H1 (cell line): ENCODE data around the gene SEMA4C. TPM values are rescaled to one million over a fixed set of nuclear protein-coding genes. Genes with fewer than 3 reads are reported as not detected.

Experiments
- EGR1 ChIP-seq: IDR thresholded peaks from 2 replicates; pipeline ENCODE4 v1.6.1; 2011; ENCODE audit warnings: low read depth, low read length, borderline replicate concordance
- KDM1A ChIP-seq: fragments of 200-600, 300-600 bp; sonication (generic); IDR thresholded peaks from 2 replicates; pipeline ENCODE4 v1.7.1; 2016; ENCODE audit warnings: mild to moderate bottlenecking, low read length, borderline replicate concordance
- KDM5A ChIP-seq: fragments of 200-600 bp; IDR thresholded peaks from 2 replicates; pipeline ENCODE4 v1.7.1; 2012; ENCODE audit warnings: mild to moderate bottlenecking, low read length, inconsistent platforms, mixed read lengths
- polyA plus RNA-seq, 7 experiments: library from polyadenylated mRNA; depleted of rRNA in 3 of 7; stranded (reverse) in 5 of 7; unstranded in 2 of 7; fragments of >200 nt in 5 of 7; fragments of 200-250 nt in 2 of 7; gene quantifications; 1 replicate in 5 of 7; 2 replicates in 1 of 7; 4 replicates in 1 of 7; pipeline versions ENCODE4 v1.2.1 to v1.2.3, GENCODE V29; 2011 to 2013; ENCODE audit warnings: missing spikeins in 2 of 7, mixed read lengths in 2 of 7
- total RNA-seq: library from RNA; stranded (reverse); fragmentation: NEBNext Ultra II Directional; extraction: Animal tissue kit (Norgen Biotek cat#: 25700); gene quantifications from 2 replicates; pipeline ENCODE4 v1.2.1, GENCODE V29; 2021
- TF ChIP-seq, protein P1 (sequence below): fragments of 300-600 bp; sonication (generic); IDR thresholded peaks from 2 replicates; pipeline ENCODE4 v1.7.1; 2012; ENCODE audit warnings: low read length, moderate library complexity, mild to moderate bottlenecking, inconsistent platforms; ENCODE audit not compliant: insufficient replicate concordance

The SEMA4C gene
- total and polyA plus RNA-seq, 2 of the 8 experiments (the other 6 are each of a cell fraction or from before 2014, with no cell fraction given), result 47.5 to 67.3 TPM

DNA sequence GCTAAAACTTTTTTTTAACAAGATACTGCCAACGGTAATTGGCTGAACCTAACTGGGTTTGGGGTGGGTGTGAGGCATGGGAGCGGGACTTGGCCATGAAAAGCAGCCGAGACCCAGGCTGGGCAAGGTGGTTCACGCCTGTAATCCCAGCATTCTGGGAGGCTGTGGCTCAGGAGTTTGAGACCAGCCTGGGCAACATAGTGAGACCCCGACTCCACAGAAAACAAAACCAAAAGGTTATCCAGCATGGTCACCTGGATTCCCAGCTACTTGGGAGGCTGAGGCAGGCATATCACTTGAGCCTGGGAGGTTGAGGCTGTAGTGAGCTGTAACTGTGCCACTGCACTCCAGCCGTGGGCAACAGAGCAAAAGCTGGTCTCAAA is 11.0 kb upstream of the SEMA4C start (continued):
- TF ChIP-seq, protein P1, sequence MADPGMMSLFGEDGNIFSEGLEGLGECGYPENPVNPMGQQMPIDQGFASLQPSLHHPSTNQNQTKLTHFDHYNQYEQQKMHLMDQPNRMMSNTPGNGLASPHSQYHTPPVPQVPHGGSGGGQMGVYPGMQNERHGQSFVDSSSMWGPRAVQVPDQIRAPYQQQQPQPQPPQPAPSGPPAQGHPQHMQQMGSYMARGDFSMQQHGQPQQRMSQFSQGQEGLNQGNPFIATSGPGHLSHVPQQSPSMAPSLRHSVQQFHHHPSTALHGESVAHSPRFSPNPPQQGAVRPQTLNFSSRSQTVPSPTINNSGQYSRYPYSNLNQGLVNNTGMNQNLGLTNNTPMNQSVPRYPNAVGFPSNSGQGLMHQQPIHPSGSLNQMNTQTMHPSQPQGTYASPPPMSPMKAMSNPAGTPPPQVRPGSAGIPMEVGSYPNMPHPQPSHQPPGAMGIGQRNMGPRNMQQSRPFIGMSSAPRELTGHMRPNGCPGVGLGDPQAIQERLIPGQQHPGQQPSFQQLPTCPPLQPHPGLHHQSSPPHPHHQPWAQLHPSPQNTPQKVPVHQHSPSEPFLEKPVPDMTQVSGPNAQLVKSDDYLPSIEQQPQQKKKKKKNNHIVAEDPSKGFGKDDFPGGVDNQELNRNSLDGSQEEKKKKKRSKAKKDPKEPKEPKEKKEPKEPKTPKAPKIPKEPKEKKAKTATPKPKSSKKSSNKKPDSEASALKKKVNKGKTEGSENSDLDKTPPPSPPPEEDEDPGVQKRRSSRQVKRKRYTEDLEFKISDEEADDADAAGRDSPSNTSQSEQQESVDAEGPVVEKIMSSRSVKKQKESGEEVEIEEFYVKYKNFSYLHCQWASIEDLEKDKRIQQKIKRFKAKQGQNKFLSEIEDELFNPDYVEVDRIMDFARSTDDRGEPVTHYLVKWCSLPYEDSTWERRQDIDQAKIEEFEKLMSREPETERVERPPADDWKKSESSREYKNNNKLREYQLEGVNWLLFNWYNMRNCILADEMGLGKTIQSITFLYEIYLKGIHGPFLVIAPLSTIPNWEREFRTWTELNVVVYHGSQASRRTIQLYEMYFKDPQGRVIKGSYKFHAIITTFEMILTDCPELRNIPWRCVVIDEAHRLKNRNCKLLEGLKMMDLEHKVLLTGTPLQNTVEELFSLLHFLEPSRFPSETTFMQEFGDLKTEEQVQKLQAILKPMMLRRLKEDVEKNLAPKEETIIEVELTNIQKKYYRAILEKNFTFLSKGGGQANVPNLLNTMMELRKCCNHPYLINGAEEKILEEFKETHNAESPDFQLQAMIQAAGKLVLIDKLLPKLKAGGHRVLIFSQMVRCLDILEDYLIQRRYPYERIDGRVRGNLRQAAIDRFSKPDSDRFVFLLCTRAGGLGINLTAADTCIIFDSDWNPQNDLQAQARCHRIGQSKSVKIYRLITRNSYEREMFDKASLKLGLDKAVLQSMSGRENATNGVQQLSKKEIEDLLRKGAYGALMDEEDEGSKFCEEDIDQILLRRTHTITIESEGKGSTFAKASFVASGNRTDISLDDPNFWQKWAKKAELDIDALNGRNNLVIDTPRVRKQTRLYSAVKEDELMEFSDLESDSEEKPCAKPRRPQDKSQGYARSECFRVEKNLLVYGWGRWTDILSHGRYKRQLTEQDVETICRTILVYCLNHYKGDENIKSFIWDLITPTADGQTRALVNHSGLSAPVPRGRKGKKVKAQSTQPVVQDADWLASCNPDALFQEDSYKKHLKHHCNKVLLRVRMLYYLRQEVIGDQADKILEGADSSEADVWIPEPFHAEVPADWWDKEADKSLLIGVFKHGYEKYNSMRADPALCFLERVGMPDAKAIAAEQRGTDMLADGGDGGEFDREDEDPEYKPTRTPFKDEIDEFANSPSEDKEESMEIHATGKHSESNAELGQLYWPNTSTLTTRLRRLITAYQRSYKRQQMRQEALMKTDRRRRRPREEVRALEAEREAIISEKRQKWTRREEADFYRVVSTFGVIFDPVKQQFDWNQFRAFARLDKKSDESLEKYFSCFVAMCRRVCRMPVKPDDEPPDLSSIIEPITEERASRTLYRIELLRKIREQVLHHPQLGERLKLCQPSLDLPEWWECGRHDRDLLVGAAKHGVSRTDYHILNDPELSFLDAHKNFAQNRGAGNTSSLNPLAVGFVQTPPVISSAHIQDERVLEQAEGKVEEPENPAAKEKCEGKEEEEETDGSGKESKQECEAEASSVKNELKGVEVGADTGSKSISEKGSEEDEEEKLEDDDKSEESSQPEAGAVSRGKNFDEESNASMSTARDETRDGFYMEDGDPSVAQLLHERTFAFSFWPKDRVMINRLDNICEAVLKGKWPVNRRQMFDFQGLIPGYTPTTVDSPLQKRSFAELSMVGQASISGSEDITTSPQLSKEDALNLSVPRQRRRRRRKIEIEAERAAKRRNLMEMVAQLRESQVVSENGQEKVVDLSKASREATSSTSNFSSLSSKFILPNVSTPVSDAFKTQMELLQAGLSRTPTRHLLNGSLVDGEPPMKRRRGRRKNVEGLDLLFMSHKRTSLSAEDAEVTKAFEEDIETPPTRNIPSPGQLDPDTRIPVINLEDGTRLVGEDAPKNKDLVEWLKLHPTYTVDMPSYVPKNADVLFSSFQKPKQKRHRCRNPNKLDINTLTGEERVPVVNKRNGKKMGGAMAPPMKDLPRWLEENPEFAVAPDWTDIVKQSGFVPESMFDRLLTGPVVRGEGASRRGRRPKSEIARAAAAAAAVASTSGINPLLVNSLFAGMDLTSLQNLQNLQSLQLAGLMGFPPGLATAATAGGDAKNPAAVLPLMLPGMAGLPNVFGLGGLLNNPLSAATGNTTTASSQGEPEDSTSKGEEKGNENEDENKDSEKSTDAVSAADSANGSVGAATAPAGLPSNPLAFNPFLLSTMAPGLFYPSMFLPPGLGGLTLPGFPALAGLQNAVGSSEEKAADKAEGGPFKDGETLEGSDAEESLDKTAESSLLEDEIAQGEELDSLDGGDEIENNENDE, result no peak
- TF ChIP-seq KDM5A (no peak), EGR1 (no peak), KDM1A (no peak; the same call in 1 of the 2 replicates)
- TF ChIP-seq, all 59 proteins: peak for 0
